ENCODE data around the gene PSMD14. TPM values are rescaled to one million over a fixed set of nuclear protein-coding genes. Genes with fewer than 3 reads are reported as not detected.

PSMD14 gene
- total and polyA plus RNA-seq, 2 experiments from 2014 or later = 70.2 to 71.0 TPM

DNA sequence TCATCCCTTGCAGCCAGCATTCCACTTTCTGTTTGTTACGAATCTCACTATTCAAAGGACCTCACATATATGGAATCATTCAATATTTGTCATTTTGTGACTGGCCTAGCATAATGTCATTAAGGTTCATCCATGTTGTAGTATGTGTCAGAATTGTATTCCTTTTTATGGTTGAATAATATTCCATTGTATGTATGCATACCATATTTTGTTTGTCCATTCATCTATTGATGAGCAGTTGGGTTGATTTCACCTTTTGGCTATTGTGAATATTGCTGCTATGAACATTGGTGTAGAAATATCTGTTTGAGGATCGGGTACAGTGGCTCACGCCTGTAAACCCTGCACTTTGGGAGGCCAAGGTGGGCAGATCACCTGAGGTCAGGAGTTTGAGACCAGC, 35.0 kb downstream of the PSMD14 start:
- Histone ChIP-seq H3K27ac (no peak overlapping the region), H3K4me3 (no peak overlapping the region), H3K9me2 (replicated peaks; ENCODE audit: insufficient read depth) (no peaks in the 10 kb centered on the region), H3K79me2 (peaks cover 53% of the 10 kb centered on the region), H3K4me1 (ENCODE audit: insufficient read depth) (no peaks in the 10 kb centered on the region), H4K20me1 (ENCODE audit: insufficient read depth, poor library complexity, severe bottlenecking) (no peaks in the 10 kb centered on the region), H2AFZ (no peak overlapping the region), H3K27me3 (no peaks in the 10 kb centered on the region), H3K4me2 (no peak overlapping the region), H3K9me3 (ENCODE audit: low read depth) (no peaks in the 10 kb centered on the region), H3K36me3 (replicated peaks; ENCODE audit: insufficient read depth, low read depth) (no peaks in the 10 kb centered on the region)
- WGBS (ENCODE audit: low lambda C conversion rate, missing lambda C conversion rate) = over 99% methylated on average over 3 of the region's 3 CpGs
- TF ChIP-seq EZH2phosphoT487 (IDR thresholded peaks at IDR 0.05; ENCODE audit: low read depth, severe bottlenecking, unreplicated experiment) (no peak), EZH2 (IDR thresholded peaks at IDR 0.05; ENCODE audit: borderline replicate concordance) (no peak)
- TF ChIP-seq, protein P1, sequence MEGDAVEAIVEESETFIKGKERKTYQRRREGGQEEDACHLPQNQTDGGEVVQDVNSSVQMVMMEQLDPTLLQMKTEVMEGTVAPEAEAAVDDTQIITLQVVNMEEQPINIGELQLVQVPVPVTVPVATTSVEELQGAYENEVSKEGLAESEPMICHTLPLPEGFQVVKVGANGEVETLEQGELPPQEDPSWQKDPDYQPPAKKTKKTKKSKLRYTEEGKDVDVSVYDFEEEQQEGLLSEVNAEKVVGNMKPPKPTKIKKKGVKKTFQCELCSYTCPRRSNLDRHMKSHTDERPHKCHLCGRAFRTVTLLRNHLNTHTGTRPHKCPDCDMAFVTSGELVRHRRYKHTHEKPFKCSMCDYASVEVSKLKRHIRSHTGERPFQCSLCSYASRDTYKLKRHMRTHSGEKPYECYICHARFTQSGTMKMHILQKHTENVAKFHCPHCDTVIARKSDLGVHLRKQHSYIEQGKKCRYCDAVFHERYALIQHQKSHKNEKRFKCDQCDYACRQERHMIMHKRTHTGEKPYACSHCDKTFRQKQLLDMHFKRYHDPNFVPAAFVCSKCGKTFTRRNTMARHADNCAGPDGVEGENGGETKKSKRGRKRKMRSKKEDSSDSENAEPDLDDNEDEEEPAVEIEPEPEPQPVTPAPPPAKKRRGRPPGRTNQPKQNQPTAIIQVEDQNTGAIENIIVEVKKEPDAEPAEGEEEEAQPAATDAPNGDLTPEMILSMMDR (IDR thresholded peaks at IDR 0.05; ENCODE audit: poor library complexity) = no peak
- DNase-seq (ENCODE audit: low spot score) = no peak

GRCh38 chr2:161344692-161345091, 36.5 kb downstream of the PSMD14 start:
- no peaks in the 10 kb centered on the region for H4K20me1 ChIP-seq (ENCODE audit: insufficient read depth, poor library complexity, severe bottlenecking)
- 99% methylated on average over 2 of the region's 2 CpGs for WGBS (ENCODE audit: low lambda C conversion rate, missing lambda C conversion rate)
- H3K9me2 ChIP-seq (replicated peaks; ENCODE audit: insufficient read depth) = no peaks in the 10 kb centered on the region
- no peak overlapping the region for H3K4me3 ChIP-seq
- peaks cover 65% of the 10 kb centered on the region for H3K79me2 ChIP-seq
- no peak for DNase-seq (ENCODE audit: low spot score)
- TF ChIP-seq, protein P1 (IDR thresholded peaks at IDR 0.05; ENCODE audit: poor library complexity) = no peak
- TF ChIP-seq EZH2 (IDR thresholded peaks at IDR 0.05; ENCODE audit: borderline replicate concordance) (no peak), EZH2phosphoT487 (IDR thresholded peaks at IDR 0.05; ENCODE audit: low read depth, severe bottlenecking, unreplicated experiment) (no peak)
- no peak overlapping the region for H2AFZ ChIP-seq
- H3K27ac ChIP-seq = no peak overlapping the region
- no peaks in the 10 kb centered on the region for H3K36me3 ChIP-seq (replicated peaks; ENCODE audit: insufficient read depth, low read depth)
- no peaks in the 10 kb centered on the region for H3K27me3 ChIP-seq
- no peaks in the 10 kb centered on the region for H3K4me1 ChIP-seq (ENCODE audit: insufficient read depth)
- no peak overlapping the region for H3K4me2 ChIP-seq
- no peaks in the 10 kb centered on the region for H3K9me3 ChIP-seq (ENCODE audit: low read depth)

DNA sequence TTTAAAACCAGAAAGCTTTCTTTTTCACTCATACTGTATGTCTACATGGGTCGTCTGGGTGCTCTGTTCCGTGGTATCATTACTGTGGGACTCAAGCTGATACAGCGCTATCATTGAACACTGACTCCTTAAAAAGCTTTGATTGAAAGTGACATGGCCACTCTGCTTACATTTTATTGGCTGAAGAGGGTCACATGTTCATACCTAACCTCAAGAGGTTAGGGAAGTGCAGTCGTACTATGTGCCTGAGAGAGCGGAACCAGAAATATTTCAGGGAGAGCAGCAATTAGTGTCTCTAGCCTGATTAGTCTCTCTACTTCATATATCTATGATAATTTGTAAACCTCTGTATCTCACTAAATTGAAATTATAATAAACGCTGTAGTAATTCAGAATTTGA, 43.5 kb downstream of the PSMD14 start:
- H2AFZ ChIP-seq = no peak overlapping the region
- H3K79me2 ChIP-seq = peaks cover 68% of the 10 kb centered on the region
- no peaks in the 10 kb centered on the region for H4K20me1 ChIP-seq (ENCODE audit: insufficient read depth, poor library complexity, severe bottlenecking)
- H3K27ac ChIP-seq = no peak overlapping the region
- no peak overlapping the region for H3K4me3 ChIP-seq
- no peak overlapping the region for H3K4me2 ChIP-seq
- no peak for DNase-seq (ENCODE audit: low spot score)
- TF ChIP-seq, protein P1 (IDR thresholded peaks at IDR 0.05; ENCODE audit: poor library complexity) = no peak
- no peak for TF ChIP-seq EZH2 (IDR thresholded peaks at IDR 0.05; ENCODE audit: borderline replicate concordance)
- TF ChIP-seq EZH2phosphoT487 (IDR thresholded peaks at IDR 0.05; ENCODE audit: low read depth, severe bottlenecking, unreplicated experiment) = no peak
- WGBS (ENCODE audit: low lambda C conversion rate, missing lambda C conversion rate) = 90% methylated on average over 6 of the region's 6 CpGs
- no peaks in the 10 kb centered on the region for H3K9me3 ChIP-seq (ENCODE audit: low read depth)
- H3K27me3 ChIP-seq = no peaks in the 10 kb centered on the region
- no peaks in the 10 kb centered on the region for H3K36me3 ChIP-seq (replicated peaks; ENCODE audit: insufficient read depth, low read depth)
- no peaks in the 10 kb centered on the region for H3K4me1 ChIP-seq (ENCODE audit: insufficient read depth)
- no peaks in the 10 kb centered on the region for H3K9me2 ChIP-seq (replicated peaks; ENCODE audit: insufficient read depth)

GRCh38 chr2:161352719-161353118, 44.5 kb downstream of the PSMD14 start:
- no peaks in the 10 kb centered on the region for H3K27me3 ChIP-seq
- H3K9me2 ChIP-seq (replicated peaks; ENCODE audit: insufficient read depth) = no peaks in the 10 kb centered on the region
- no peak overlapping the region for H2AFZ ChIP-seq
- no peak overlapping the region for H3K27ac ChIP-seq
- peaks cover 62% of the 10 kb centered on the region for H3K79me2 ChIP-seq
- H3K4me1 ChIP-seq (ENCODE audit: insufficient read depth) = no peaks in the 10 kb centered on the region
- H3K4me3 ChIP-seq = no peak overlapping the region
- DNase-seq (ENCODE audit: low spot score) = no peak
- H3K9me3 ChIP-seq (ENCODE audit: low read depth) = no peaks in the 10 kb centered on the region
- TF ChIP-seq EZH2phosphoT487 (IDR thresholded peaks at IDR 0.05; ENCODE audit: low read depth, severe bottlenecking, unreplicated experiment) (no peak), EZH2 (IDR thresholded peaks at IDR 0.05; ENCODE audit: borderline replicate concordance) (no peak)
- TF ChIP-seq, protein P1 (IDR thresholded peaks at IDR 0.05; ENCODE audit: poor library complexity) = no peak
- no peaks in the 10 kb centered on the region for H3K36me3 ChIP-seq (replicated peaks; ENCODE audit: insufficient read depth, low read depth)
- H4K20me1 ChIP-seq (ENCODE audit: insufficient read depth, poor library complexity, severe bottlenecking) = no peaks in the 10 kb centered on the region
- H3K4me2 ChIP-seq = no peak overlapping the region
